Activated CD4-positive, alpha-beta T cell treated with anti-CD3 and anti-CD28 coated beads, Interleukin-2, amount 10 ng/mL, durations not matched to agents 7 days and 5 days (primary cell): Measurements from ENCODE around the gene TSHZ1. TPM values are rescaled to one million over a fixed set of nuclear protein-coding genes. Genes with fewer than 3 reads are reported as not detected.
"Not testable (repeated sequence)": the region's sequence is repeated elsewhere in the genome, so short reads cannot be mapped to it uniquely, and the experiment has no call there.

Source experiments
- CTCF ChIA-PET: fragments of 350-600 bp; sonication (Branson Sonifier 250); formaldehyde crosslinking; loops from one replicate; lab custom pipeline; 2021; ENCODE audit warnings: antibody characterized with exemption; lab: Charles Lee
- POLR2A ChIA-PET: fragments of 350-600 bp; sonication (Branson Sonifier 250); formaldehyde crosslinking; loops from one replicate; lab custom pipeline; 2021; ENCODE audit warnings: antibody characterized with exemption; lab: Charles Lee
- DNase-seq: peaks from one replicate; pipeline ENCODE4 v3.0.0-alpha.2; 2020
- H3K27ac Mint-ChIP-seq: one replicate; pipeline ENCODE4 v1.8.0; 2021; ENCODE audit warnings: mild to moderate bottlenecking, moderate library complexity, mixed read lengths
- H3K27me3 Mint-ChIP-seq: one replicate; pipeline ENCODE4 v1.8.0; 2021; ENCODE audit warnings: mixed read lengths
- H3K36me3 Mint-ChIP-seq: one replicate; pipeline ENCODE4 v1.8.0; 2021; ENCODE audit warnings: low read depth, mixed read lengths
- H3K4me1 Mint-ChIP-seq: one replicate; pipeline ENCODE4 v1.8.0; 2021; ENCODE audit warnings: mixed read lengths
- H3K4me3 Mint-ChIP-seq: one replicate; pipeline ENCODE4 v1.8.0; 2021; ENCODE audit warnings: mild to moderate bottlenecking, moderate library complexity, mixed read lengths
- H3K9me3 Mint-ChIP-seq: one replicate; pipeline ENCODE4 v1.8.0; 2021; ENCODE audit warnings: mixed read lengths
- total RNA-seq, 2 experiments: library from RNA; stranded (reverse); gene quantifications; one replicate each; pipeline ENCODE4 v1.2.3, GENCODE V29; 2021

TSHZ1 gene
- total RNA-seq, 2 experiments from 2014 or later: 22.0 to 23.6 TPM

DNA sequence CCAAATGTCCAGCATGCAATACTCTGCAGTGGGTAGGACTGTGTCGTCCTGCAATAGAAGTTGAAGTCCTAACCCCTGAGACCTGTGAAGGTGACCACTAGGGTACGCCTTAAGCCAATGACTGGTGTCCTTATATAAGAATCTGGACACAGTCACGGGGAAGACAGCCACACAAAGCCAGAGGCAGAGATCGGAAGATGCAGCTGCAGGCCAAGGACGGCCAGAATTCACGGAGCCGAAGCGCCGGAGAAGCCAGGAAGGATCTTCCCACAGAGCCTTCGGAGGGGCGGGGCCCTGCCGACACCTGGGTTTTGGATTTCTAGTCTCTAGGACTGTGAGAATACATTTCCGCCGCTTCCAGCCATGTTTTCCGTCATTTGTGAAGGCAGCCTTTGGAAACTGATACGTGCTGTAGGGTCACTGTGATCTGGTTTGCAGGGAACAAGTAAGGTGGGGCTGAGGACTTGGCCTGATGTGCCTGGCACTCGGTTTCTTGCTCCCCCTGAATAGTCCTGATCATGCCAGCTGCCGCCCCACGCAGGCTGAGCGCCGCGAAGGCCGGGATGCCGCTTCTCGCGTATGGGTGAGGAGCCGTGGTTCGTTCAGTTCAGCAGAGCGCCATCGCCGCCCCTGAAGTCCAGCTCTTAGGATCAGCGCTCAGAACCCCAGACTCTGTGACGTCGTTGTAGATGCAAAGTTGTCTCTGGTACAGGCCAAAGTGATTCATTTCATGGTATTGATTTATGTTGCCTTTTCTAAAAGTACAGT is 40.4 kb upstream of the TSHZ1 start:
- no peak overlapping the region for H3K4me3 Mint-ChIP-seq
- ChIA-PET CTCF (no interaction called here), POLR2A (no interaction called here)
- no peak overlapping the region for H3K27ac Mint-ChIP-seq
- DNase-seq: no peak
- H3K27me3 Mint-ChIP-seq: peaks cover 6% of the 10 kb centered on the region
- peaks cover 4% of the 10 kb centered on the region for H3K4me1 Mint-ChIP-seq
- no peaks in the 10 kb centered on the region for H3K9me3 Mint-ChIP-seq
- no peaks in the 10 kb centered on the region for H3K36me3 Mint-ChIP-seq

DNA sequence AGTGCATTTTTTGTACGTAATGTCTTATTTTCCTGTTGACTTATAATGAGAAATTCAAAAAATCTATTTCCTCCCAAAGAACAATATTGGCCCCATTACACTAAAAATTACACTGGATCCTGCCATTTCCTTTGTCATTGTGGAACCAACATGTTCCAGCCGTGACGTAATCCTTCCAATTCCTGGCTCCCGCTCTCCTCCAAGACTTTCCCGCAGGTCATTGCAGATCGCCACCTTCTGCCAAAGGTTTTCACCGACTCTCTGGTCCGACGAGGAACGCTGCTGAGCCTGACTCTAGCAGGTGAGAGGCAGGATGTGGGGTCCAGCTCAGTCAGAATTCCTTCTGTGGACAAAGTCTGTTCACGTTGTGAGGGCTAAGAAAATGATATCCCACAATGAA is 39.7 kb upstream of the TSHZ1 start:
- Mint-ChIP-seq H3K4me3 (no peak overlapping the region), H3K9me3 (no peaks in the 10 kb centered on the region), H3K27me3 (peaks cover 6% of the 10 kb centered on the region), H3K36me3 (no peaks in the 10 kb centered on the region), H3K4me1 (peaks cover 4% of the 10 kb centered on the region), H3K27ac (no peak overlapping the region)
- CTCF ChIA-PET: no interaction called here
- POLR2A ChIA-PET: no interaction called here
- DNase-seq: no peak

DNA sequence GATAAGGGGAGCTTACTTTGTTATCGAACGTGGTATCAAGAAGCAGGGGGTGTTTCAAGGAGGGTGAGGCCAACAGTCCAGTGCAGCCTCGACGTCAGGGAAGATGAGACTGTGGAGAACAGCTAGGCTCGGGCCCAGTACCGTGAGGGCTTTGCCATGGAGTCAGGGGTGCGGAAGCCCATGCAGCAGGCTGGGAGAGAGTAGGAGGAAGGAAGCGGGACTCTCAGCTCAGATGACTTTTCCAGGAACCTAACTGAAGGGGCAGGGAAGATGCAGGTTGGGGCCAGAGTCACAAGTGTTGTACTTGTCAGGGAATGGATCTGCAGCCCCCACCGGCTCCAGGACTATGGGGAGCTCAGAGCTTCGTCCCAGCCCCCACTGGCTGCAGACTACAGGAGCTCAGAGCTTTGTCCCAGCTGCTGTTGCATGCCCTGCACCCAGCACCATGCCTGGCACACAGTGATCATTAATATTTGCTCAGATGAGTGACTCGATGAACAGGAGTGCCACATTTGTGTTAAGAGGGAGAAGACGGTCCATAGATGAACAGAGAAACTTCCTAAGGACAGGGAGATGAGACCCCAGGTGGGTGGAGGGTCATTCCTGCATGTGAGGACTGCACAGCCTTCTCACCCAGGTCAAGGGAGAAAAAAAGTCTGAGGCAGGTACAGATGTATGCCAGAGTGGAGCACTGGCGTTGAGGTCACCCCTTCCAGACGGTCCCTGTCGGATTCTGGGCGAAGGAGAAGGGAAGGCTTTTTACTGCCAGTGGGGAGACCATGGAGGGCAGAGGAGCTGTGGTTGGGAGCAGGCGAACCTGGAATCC is 38.1 kb upstream of the TSHZ1 start:
- peaks cover 4% of the 10 kb centered on the region for H3K4me1 Mint-ChIP-seq
- H3K4me3 Mint-ChIP-seq: no peak overlapping the region
- H3K9me3 Mint-ChIP-seq: no peaks in the 10 kb centered on the region
- no peak for DNase-seq
- H3K36me3 Mint-ChIP-seq: no peaks in the 10 kb centered on the region
- CTCF ChIA-PET: interaction anchor here (1.7 kb wide), 1 partner anchor 12 kb away, joined by 5 read pairs; no protein-coding TSS in a partner anchor
- POLR2A ChIA-PET: no interaction called here
- H3K27ac Mint-ChIP-seq: no peak overlapping the region
- H3K27me3 Mint-ChIP-seq: peaks cover 3% of the 10 kb centered on the region

DNA sequence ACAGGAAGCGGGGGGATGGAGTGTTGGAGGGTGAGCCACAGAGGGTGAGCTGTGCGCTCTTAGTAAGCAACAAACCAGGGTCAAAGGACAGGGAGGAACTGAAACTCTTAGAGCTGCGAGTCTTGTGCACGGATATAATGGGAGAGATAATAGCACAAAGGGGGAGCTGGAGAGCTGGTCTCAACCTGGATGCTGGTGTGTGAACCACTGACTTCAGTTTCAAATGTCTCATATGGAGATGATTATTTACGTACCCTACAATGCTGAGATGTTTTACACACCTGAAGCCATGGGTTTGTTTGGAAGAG is 37.5 kb upstream of the TSHZ1 start:
- no peak for DNase-seq
- Mint-ChIP-seq H3K4me1 (peaks cover 4% of the 10 kb centered on the region), H3K27ac (no peak overlapping the region), H3K36me3 (no peaks in the 10 kb centered on the region), H3K9me3 (no peaks in the 10 kb centered on the region), H3K4me3 (no peak overlapping the region), H3K27me3 (peaks cover 3% of the 10 kb centered on the region)
- ChIA-PET POLR2A (no interaction called here), CTCF (interaction anchor here (1.7 kb wide), 1 partner anchor 11 kb away, joined by 5 read pairs; no protein-coding TSS in a partner anchor)

DNA sequence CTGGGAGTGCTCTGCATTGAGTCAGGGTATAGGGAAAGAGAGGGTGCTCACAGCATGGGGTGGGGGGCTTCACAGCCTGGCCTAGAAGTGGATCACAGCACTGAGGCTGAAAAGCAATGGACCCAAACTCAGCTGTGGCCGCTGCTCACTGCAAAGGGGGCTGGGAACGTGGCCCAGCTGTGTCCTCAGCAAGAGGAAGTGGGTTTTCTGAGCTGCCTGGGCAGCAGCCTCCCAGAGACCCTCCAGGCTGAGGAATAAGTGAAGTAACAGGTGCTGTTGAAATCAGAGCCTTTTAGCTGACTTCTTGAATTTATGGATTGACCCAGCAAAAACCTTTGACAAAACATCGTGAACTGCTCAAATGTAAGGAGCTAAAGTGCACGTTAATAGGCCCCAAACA is 36.9 kb upstream of the TSHZ1 start:
- Mint-ChIP-seq H3K27ac (no peak overlapping the region), H3K9me3 (no peaks in the 10 kb centered on the region), H3K36me3 (no peaks in the 10 kb centered on the region), H3K4me3 (no peak overlapping the region), H3K4me1 (peaks cover 4% of the 10 kb centered on the region), H3K27me3 (peaks cover 3% of the 10 kb centered on the region)
- ChIA-PET CTCF (interaction anchor here (1.7 kb wide), 1 partner anchor 11 kb away, joined by 5 read pairs; no protein-coding TSS in a partner anchor), POLR2A (no interaction called here)
- DNase-seq: no peak

DNA sequence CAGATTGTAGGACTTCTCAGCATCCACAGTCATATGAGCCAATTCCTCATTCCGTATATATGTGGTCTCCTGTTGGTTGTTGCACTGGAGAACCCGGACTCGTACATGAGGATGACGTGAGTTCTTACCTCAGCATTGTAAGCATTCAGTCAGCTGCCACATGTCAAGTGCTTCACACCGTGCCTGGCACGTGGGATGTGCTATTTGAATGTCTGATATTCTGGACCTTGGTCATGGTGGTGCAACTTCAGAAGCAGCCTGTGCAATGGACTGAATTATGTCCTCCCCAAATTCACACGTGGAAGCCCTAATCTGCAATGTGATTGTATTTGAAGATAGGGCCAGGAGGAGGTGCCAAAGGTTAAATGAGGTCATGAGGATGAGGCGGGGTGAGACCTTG is 33.7 kb upstream of the TSHZ1 start:
- ChIA-PET POLR2A (no interaction called here), CTCF (no interaction called here)
- DNase-seq: no peak
- peaks cover 4% of the 10 kb centered on the region for H3K4me1 Mint-ChIP-seq
- no peaks in the 10 kb centered on the region for H3K9me3 Mint-ChIP-seq
- no peak overlapping the region for H3K27ac Mint-ChIP-seq
- no peaks in the 10 kb centered on the region for H3K36me3 Mint-ChIP-seq
- no peak overlapping the region for H3K4me3 Mint-ChIP-seq
- H3K27me3 Mint-ChIP-seq: peaks cover 10% of the 10 kb centered on the region

DNA sequence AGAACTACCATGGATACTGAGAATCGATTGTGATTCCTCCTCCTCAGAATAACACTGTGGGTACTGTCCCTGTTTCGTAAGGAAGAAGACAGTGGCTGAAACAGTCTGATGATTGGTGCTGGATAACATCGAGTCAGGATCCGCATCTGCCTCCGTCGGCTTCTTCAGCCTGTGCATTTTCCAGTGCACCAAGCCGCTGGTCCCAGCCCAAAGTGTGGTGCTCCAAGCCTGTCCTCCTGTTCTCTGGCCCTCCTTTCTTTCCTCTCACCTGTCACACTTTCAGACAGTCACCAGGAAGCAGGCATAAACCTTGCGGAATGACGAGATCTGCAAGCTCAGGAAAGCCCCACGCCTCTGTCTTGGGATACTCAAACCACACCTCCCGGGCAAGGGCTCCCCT is 32.2 kb upstream of the TSHZ1 start:
- POLR2A ChIA-PET: no interaction called here
- H3K4me3 Mint-ChIP-seq: no peak overlapping the region
- peaks cover 7% of the 10 kb centered on the region for H3K27me3 Mint-ChIP-seq
- H3K9me3 Mint-ChIP-seq: no peaks in the 10 kb centered on the region
- H3K27ac Mint-ChIP-seq: no peak overlapping the region
- CTCF ChIA-PET: no interaction called here
- H3K4me1 Mint-ChIP-seq: no peaks in the 10 kb centered on the region
- DNase-seq: no peak
- H3K36me3 Mint-ChIP-seq: no peaks in the 10 kb centered on the region

DNA sequence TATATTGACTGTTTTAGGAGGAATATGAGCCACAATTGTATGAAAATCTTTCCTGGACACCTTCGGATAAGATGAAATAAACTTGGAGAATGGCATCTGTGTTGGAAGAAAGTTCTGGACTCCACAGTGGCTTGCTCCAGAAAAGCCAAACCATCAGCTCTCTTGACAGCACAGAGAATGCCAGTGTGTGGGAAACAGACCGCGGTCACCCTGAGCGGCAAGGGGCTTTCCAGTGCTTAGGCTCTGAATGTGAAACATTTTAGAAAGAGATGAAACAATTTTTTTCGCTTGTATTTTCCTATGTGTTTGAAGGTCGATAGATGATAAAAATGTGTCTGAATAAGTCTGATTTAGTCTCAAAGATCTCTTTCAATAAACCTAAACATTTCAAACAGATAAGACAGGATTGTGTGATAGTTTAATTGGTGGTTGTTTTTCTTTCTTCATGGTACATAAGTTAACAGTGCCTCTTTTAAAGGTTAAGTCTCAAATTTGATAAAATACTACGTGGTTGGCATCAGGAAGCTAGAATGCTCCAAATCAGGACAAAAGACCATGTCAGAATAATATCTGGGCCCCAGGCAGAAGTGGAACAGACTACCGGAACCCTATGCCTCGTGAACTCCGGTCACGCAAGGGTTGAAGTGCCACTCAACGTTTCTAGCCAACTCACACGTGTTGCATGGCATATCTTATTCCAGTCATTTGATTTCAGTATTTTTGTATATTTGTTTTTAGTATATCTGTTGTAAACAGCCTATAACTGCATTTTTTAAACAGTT is 30.6 kb upstream of the TSHZ1 start:
- H3K27me3 Mint-ChIP-seq: peaks cover 7% of the 10 kb centered on the region
- H3K4me1 Mint-ChIP-seq: no peaks in the 10 kb centered on the region
- H3K27ac Mint-ChIP-seq: no peak overlapping the region
- H3K9me3 Mint-ChIP-seq: no peaks in the 10 kb centered on the region
- no peak for DNase-seq
- no peak overlapping the region for H3K4me3 Mint-ChIP-seq
- H3K36me3 Mint-ChIP-seq: no peaks in the 10 kb centered on the region
- CTCF ChIA-PET: no interaction called here
- POLR2A ChIA-PET: no interaction called here

DNA sequence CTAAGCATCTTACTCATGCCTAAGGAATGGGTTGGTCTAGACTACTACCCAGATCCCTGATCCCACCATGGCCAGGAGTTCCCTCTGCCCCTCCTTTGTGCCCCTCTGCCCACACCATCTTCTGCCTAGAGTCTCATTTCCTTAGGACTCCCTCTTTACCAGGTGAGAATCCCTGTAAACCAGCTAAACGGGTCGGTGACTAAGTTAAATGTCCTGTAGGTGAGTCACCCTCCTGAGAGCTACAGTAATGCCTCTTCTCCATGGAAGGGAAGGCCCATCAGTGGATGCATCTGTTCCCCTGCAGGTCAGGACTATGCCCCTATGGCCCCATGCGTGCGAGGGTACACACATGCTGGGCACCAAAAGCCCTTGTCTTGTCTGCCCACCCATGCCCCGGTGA is 27.1 kb upstream of the TSHZ1 start:
- DNase-seq: no peak
- H3K27ac Mint-ChIP-seq: no peak overlapping the region
- H3K36me3 Mint-ChIP-seq: no peaks in the 10 kb centered on the region
- peaks cover 7% of the 10 kb centered on the region for H3K27me3 Mint-ChIP-seq
- no peak overlapping the region for H3K4me3 Mint-ChIP-seq
- ChIA-PET POLR2A (no interaction called here), CTCF (interaction anchor here (0.9 to 2.8 kb wide), 2 partner anchors 10 to 13 kb away, joined by 3 to 5 read pairs; no protein-coding TSS in a partner anchor)
- no peaks in the 10 kb centered on the region for H3K4me1 Mint-ChIP-seq
- H3K9me3 Mint-ChIP-seq: peaks cover 6% of the 10 kb centered on the region

DNA sequence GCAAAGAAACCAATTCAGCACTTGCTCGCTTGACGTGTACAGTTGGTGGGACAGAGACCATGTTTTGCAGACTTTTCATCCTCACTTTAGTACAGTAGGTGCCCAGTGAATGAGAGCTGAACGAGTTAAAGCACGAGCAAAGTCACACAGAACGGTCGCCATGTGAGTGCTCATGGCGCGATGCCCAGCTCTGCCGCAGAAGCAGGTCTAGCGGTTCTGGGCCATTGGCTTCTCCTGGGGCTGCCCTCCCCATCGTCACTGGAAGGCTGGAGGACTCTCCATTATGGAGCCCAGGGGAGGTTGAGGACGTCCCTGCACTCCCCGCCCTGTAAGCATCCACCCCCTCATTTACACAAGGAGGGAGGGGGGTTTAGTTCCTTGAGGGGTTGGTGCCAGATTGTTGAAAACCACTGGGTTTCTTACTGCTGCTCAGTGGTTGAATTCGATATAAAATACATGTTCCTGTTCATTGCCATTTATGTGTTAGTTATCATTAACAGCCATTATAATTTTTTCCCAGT is 26.6 kb upstream of the TSHZ1 start:
- H3K9me3 Mint-ChIP-seq: peaks cover 6% of the 10 kb centered on the region
- no peak overlapping the region for H3K4me3 Mint-ChIP-seq
- peaks cover 7% of the 10 kb centered on the region for H3K27me3 Mint-ChIP-seq
- POLR2A ChIA-PET: no interaction called here
- no peaks in the 10 kb centered on the region for H3K36me3 Mint-ChIP-seq
- no peak for DNase-seq
- CTCF ChIA-PET: interaction anchor here (2.8 kb wide), 1 partner anchor 10 kb away, joined by 5 read pairs; no protein-coding TSS in a partner anchor
- H3K27ac Mint-ChIP-seq: no peak overlapping the region
- no peaks in the 10 kb centered on the region for H3K4me1 Mint-ChIP-seq

DNA sequence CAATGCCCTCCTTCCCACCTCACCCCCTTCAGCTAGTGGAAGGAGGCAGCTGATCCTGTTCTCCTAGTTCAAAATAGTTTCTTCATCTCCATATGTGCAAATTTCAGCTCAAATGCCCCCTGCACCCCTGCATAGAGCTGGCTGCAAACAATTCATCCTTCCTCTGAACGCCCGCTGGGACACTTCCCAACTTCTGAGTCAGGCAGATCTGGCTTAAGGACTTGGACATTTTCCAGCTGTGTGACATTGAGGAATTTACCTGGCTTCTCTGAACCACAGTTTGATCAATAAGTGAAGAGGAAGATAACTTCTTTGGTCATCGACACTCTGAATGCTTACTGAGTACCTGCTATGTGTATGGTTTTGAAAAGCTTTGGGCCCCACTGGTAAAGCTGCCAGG is 25.1 kb upstream of the TSHZ1 start:
- Mint-ChIP-seq H3K4me3 (no peak overlapping the region), H3K27ac (no peak overlapping the region), H3K9me3 (peaks cover 6% of the 10 kb centered on the region), H3K36me3 (no peaks in the 10 kb centered on the region), H3K4me1 (no peaks in the 10 kb centered on the region), H3K27me3 (peaks cover 7% of the 10 kb centered on the region)
- no peak for DNase-seq
- CTCF ChIA-PET: interaction anchor here (2.8 kb wide), 1 partner anchor 12 kb away, joined by 5 read pairs; no protein-coding TSS in a partner anchor
- POLR2A ChIA-PET: no interaction called here

DNA sequence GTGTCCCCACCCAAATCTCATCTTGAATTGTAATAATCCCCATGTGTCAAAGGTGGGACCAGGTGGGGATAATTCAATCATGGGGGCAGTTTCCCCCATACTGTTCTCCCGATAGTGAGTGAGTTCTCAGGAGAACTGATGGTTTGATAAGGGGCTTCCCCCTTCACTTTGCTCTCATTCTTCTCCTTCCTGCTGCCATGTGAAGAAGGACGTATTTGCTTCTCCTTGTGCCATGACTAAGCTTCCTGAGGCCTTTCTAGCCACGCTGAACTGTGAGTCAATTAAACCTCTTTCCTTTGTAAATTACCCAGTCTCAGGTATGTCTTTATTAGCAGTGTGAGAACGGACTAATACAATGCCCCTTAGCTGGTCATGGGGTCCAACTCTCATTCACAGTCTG is 22.9 kb upstream of the TSHZ1 start:
- H3K4me3 Mint-ChIP-seq, H3K27ac Mint-ChIP-seq, H3K9me3 Mint-ChIP-seq, H3K36me3 Mint-ChIP-seq, DNase-seq, H3K4me1 Mint-ChIP-seq, CTCF ChIA-PET, POLR2A ChIA-PET, H3K27me3 Mint-ChIP-seq: not testable (repeated sequence)
